ENCODE measurements around the gene GTF2F1. TPM values are rescaled to one million over a fixed set of nuclear protein-coding genes. Genes with fewer than 3 reads are reported as not detected.
"Not testable (repeated sequence)": the region's sequence is repeated elsewhere in the genome, so short reads cannot be mapped to it uniquely, and the experiment has no call there.

GTF2F1 gene
- total RNA-seq, result 57.8 and 71.9 TPM in 2 replicates

GRCh38 chr19:6393074-6393982 lies at the start of gene GTF2F1:
TSS of gene GTF2F1 (minus strand) at chr19:6393164. CDS start at chr19:6392995, 169 bp downstream.
- DNase-seq (ENCODE audit: extremely low read depth, low read depth, low spot score), result peak; percentile 63

GRCh38 chr19:6442087-6442688 lies 49.2 kb upstream of the GTF2F1 start:
- no peak for DNase-seq (ENCODE audit: extremely low read depth, low read depth, low spot score)

- DNase-seq (ENCODE audit: extremely low read depth, low read depth, low spot score), result no peak
These were observed 47.9 kb upstream of the GTF2F1 start for GRCh38 chr19:6440905-6441304.

GRCh38 chr19:6439743-6440142 lies 46.8 kb upstream of the GTF2F1 start:
- DNase-seq (ENCODE audit: extremely low read depth, low read depth, low spot score), result no peak

- DNase-seq (ENCODE audit: extremely low read depth, low read depth, low spot score), result no peak
These were observed 40.7 kb upstream of the GTF2F1 start, which contains the start of gene SLC25A41 for GRCh38 chr19:6433663-6434062. TSS of gene SLC25A41 (minus strand) at chr19:6433763. CDS start at chr19:6433693, 70 bp downstream.

- no peak for DNase-seq (ENCODE audit: extremely low read depth, low read depth, low spot score)
These were observed 40.2 kb upstream of the GTF2F1 start for GRCh38 chr19:6433165-6433564.

- no peak for DNase-seq (ENCODE audit: extremely low read depth, low read depth, low spot score)
These were observed 38.9 kb upstream of the GTF2F1 start for GRCh38 chr19:6431891-6432290.

GRCh38 chr19:6429419-6430221 lies 36.7 kb upstream of the GTF2F1 start:
- DNase-seq (ENCODE audit: extremely low read depth, low read depth, low spot score), result no peak

- not testable (repeated sequence) for DNase-seq (ENCODE audit: extremely low read depth, low read depth, low spot score)
These were observed 35.9 kb upstream of the GTF2F1 start for GRCh38 chr19:6428692-6429418.

- DNase-seq (ENCODE audit: extremely low read depth, low read depth, low spot score), result no peak
These were observed 34.2 kb upstream of the GTF2F1 start for GRCh38 chr19:6427131-6427530.

- DNase-seq (ENCODE audit: extremely low read depth, low read depth, low spot score), result no peak
These were observed 33.0 kb upstream of the GTF2F1 start for GRCh38 chr19:6425732-6426620.

GRCh38 chr19:6424939-6425731 lies 32.2 kb upstream of the GTF2F1 start:
- peak; percentile 100 for DNase-seq (ENCODE audit: extremely low read depth, low read depth, low spot score)

- no peak for DNase-seq (ENCODE audit: extremely low read depth, low read depth, low spot score)
These were observed 31.4 kb upstream of the GTF2F1 start, which contains the start of gene KHSRP for GRCh38 chr19:6424195-6424938. TSS of gene KHSRP (minus strand) at chr19:6424811. CDS start at chr19:6424701, 110 bp downstream.

- DNase-seq (ENCODE audit: extremely low read depth, low read depth, low spot score), result no peak
These were observed 30.7 kb upstream of the GTF2F1 start for GRCh38 chr19:6423499-6424194.

GRCh38 chr19:6421075-6422014 lies 28.4 kb upstream of the GTF2F1 start:
- DNase-seq (ENCODE audit: extremely low read depth, low read depth, low spot score), result no peak

GRCh38 chr19:6418562-6418932 lies 25.6 kb upstream of the GTF2F1 start:
- DNase-seq (ENCODE audit: extremely low read depth, low read depth, low spot score), result no peak
